OCI-LY7 (cell line): ENCODE data around the gene CXorf49.

ENCODE experiments used
- CTCF ChIP-seq: fragments of 200-600 bp; sonication (generic); conservative IDR thresholded peaks from 2 replicates; pipeline ENCODE4 v1.5.1; 2014; ENCODE audit warnings: mild to moderate bottlenecking, antibody characterized with exemption, low read length, moderate library complexity, mixed read lengths
- EZH2phosphoT487 ChIP-seq: fragments of 200-600 bp; sonication (generic); IDR thresholded peaks from 2 replicates; pipeline ENCODE4 v1.6.1; 2018; ENCODE audit warnings: low read depth, borderline replicate concordance, mild to moderate bottlenecking, mixed run types, antibody characterized with exemption, low read length, moderate library complexity, mixed read lengths

- TF ChIP-seq CTCF (no peak), EZH2phosphoT487 (no peak)
These were observed 48.6 kb downstream of the CXorf49 start for GRCh38 chrX:71669492-71669891.
